HG03457 (cell line): ENCODE data around the gene ZNF526.

Experiments
- ATAC-seq: cut with Tn5 transposase; IDR thresholded peaks from one replicate; pipeline ENCODE4 v1.9.1; 2021; ENCODE audit warnings: moderate number of reproducible peaks; ENCODE audit not compliant: unreplicated experiment

Gene ZNF526

DNA sequence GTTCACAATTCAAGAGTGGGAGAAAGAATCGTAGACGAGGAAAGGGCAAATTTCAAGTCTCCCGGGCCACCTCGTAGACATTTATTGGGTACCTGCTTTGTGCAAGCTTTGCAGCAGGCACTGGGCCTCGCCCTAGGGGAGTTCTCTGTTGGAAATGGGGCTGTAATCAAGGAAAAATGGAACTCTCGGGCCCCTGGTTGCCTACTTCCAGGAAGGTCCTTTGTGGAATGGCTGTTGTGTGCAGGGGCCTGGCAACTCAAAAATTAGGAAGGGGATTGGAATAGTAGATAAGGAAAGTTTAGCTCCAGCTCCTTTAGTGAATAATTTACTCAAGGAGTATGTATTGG lies 612 bp downstream of the ZNF526 start:
- ATAC-seq: no peak

DNA sequence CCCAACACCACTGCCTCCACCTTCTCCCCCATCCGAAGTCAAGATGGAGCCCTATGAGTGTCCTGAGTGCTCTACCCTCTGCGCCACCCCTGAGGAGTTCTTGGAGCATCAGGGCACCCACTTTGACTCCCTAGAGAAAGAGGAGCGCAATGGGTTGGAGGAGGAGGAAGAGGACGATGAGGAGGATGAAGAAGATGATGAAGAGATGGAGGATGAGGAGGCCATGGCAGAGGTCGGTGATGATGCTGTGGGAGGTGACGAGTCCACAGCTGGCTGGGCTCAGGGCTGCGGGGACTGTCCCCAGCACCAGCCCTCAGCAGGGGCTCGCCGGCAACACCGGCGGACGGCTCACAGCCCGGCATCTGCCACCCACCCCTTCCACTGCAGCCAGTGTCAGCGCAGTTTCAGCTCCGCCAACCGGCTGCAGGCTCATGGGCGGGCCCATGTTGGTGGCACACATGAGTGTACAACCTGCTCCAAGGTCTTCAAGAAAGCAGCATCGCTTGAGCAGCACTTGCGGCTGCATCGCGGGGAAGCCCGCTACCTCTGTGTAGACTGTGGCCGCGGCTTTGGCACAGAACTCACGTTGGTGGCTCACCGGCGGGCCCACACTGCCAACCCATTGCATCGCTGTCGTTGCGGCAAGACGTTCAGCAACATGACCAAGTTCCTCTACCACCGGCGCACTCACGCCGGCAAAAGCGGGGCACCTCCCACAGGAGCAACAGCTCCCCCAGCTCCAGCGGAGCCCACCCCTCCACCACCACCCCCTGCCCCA lies 5.0 kb downstream of the ZNF526 start:
- ATAC-seq: no peak

DNA sequence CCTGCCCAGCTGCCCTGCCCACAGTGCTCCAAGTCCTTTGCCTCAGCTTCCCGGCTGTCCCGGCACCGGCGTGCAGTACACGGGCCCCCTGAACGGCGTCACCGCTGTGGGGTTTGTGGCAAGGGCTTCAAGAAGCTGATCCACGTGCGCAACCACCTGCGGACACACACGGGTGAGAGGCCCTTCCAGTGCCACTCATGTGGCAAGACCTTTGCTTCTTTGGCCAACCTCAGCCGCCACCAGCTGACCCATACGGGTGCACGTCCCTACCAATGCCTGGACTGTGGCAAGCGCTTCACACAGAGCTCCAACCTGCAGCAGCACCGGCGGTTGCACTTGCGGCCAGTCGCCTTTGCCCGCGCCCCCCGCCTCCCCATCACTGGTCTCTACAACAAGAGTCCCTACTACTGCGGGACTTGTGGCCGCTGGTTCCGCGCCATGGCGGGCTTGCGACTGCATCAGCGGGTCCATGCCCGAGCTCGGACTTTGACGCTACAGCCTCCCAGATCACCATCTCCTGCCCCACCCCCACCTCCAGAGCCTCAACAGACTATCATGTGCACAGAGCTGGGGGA lies 5.7 kb downstream of the ZNF526 start:
- no peak for ATAC-seq

DNA sequence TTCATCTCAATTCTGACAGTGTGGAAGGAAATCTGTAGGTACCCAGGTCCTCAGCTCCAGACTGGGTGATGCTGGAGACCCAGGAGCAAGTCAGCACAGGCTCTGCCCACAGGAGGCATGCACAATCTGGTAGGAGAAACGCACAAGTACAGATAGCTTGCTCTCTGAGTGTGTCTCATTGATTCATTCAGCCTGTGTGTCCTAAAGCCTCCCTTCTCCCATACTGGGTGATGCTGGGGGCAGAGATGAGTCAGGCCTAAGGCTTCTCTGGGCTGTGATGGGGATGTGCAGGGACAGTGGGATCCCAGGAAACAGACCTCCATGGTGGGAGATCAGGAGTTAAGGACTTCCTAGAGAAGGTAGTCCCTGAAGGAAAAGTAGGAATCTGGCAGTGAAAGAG lies 6.8 kb downstream of the ZNF526 start:
- no peak for ATAC-seq

DNA sequence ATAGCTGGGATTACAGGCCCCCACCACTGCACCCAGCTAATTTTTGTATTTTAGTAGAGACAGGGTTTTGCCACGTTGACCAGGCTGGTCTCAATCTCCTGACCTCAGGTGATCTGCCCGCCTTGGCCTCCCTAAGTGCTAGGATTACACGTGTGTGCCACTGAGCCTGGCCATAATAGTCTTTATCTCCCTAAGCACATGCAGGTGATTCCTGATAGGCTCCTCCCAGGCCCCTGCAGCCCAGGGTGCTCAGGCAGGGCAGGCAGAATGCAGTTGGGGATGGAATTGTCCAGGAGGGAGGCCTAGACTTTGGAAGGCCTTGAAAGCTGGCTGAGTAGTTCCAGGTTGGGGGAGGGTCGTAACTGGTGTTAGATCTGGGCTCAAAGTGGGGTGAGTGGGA lies 8.5 kb downstream of the ZNF526 start:
- no peak for ATAC-seq

- no peak for ATAC-seq
Observed at GRCh38 chr19:42229301-42229854, 9.3 kb downstream of the ZNF526 start.

- ATAC-seq: no peak
Observed at GRCh38 chr19:42229855-42230351, 9.8 kb downstream of the ZNF526 start.

GRCh38 chr19:42230571-42230970 lies 10.5 kb downstream of the ZNF526 start:
- ATAC-seq: no peak

- no peak for ATAC-seq
Observed at GRCh38 chr19:42232435-42232834, 12.3 kb downstream of the ZNF526 start.

DNA sequence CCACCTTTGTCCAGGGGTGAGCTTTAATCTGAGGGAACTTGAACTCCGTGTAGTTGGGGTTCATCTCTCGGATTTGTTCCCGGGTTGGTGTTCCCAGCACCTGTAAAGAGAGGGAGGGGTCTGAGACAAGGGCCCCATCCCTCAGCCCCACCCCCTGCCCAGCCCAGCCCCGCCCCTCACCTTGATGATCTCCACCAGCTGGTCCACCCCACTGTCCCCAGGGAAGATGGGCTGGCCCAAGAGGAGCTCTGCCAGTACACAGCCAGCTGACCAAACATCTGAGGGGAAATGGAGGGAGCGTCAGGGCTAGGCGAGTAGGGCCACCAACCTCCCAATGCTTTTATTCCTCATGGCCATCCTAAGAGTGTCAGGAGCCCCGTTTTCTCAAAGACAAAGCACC lies 13.0 kb downstream of the ZNF526 start:
- no peak for ATAC-seq

DNA sequence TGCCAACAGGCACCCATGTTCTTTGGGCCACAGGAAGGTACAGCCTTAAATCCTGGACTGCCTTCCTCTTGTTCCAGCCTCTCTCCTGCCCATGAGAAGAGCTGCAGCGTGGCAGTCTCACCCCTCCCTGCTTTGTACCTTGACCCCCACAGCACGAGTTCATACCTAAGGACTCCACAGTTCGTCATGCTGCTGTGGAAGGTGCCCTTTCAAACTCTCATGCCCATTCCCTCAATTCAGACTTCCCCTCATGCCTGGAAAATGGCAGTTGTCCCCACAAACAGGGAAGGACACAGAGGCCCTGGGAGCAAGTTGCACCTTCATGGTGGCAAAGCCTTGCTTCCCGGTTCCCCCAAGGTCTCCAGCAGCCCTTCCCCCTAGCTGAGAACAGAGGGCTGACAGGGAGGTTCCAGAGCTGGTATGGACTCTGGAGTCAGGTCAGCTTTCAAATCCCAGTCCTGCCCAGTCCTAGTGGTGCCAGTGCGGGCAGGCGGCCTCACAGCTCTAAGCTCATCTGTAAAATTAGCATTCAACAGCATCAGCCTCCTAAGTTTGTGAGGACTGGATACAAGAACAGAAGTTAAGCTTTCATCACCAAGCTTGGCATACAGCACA lies 13.7 kb downstream of the ZNF526 start:
- ATAC-seq: no peak

DNA sequence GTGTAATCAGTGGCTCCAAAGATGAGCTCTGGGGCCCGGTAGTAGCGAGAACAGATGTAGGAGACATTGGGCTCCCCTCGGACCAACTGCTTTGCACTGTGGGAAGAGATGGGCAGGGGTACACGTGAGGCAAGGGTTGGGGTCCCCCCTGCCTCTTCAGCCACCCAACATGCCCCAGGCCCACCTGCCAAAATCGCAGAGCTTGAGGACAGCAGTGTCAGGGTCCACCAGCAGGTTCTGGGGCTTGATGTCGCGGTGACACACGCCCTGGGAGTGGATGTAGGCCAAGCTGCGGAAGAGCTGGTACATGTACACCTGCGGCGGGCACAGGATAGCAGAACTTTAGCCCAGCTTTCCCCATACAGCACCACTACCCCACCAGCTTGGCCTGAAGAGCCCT lies 14.3 kb downstream of the ZNF526 start:
- ATAC-seq: no peak

- ATAC-seq: no peak
Observed at GRCh38 chr19:42235181-42235580, 15.1 kb downstream of the ZNF526 start.

GRCh38 chr19:42239544-42240220 lies 19.6 kb downstream of the ZNF526 start:
- no peak for ATAC-seq

DNA sequence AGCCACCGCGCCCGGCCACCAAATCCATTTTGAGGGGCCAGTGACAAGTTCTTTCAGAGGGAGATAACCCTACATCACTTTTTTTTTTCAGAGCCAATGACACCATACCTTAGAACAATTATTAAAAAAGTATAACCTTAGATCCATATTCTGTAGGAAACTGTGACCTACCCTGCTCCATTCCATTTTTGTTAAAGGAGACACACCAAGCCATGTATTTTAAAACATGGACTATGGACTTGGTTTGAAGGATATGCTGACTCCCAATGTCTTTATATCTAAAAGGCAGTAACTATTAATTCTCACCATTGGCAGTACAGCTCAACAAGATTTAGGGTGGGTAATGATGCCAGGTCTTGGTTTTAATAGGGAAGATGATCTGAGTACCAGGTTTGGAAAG lies 21.2 kb downstream of the ZNF526 start:
- no peak for ATAC-seq

- no peak for ATAC-seq
Observed at GRCh38 chr19:42242069-42242511, 22.0 kb downstream of the ZNF526 start.

DNA sequence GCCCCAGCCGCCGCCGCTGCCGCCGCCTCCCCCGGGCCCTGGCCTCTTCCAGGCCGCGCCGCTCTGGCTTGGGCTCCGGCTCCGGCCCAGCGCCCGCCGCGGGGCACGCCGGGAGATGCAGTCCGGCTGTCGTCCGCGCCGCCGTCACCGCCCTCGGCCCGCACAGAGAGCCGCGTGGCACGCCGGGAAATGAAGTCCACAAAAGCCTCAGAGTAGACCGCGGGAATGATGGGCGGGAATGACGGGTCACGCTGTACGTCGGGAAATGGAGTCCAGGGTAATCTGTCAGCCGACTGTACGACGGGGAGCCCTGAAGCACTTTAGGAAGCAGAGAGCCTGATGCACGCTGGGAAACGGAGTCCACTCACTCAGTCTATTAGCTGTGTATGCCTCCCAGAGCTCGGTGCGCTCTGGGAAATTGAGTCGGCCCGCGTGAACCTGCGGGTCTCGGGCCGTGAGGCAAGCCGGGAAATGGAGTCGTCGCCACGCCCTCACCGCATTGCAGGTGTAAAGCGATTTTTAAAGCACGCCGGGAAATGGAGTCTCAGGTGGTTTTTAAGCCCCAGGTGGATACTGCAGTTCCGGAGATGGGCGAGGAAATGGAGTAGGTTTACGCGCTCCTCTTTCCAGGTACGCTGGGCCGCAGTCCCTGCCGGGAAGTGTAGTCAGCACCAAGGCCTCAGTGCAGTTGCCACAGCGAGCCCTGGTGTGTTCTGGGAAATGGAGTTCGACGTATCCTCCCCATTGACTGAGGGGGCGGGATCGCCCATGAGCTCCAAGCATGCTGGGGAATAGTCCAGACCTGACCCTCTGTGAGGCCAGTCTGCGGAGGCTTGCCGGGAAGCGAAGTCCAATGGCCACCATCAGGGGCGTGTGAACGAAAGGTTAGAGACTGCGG lies 22.6 kb downstream of the ZNF526 start, which contains the start of gene GSK3A:
Gene GSK3A (minus strand): TSS at position 91 of the 898 bp plus-strand sequence. CDS start 137 bp downstream, outside the sequence.
- ATAC-seq: peak; percentile 53

- no peak for ATAC-seq
Observed at GRCh38 chr19:42244347-42245220, 24.5 kb downstream of the ZNF526 start.

GRCh38 chr19:42245231-42245630 lies 25.1 kb downstream of the ZNF526 start:
- ATAC-seq: no peak
